H1 (cell line): ENCODE data around the gene COL8A1. TPM values are rescaled to one million over a fixed set of nuclear protein-coding genes. Genes with fewer than 3 reads are reported as not detected.
"Not testable (repeated sequence)": the region's sequence is repeated elsewhere in the genome, so short reads cannot be mapped to it uniquely, and the experiment has no call there.

Source experiments
- CTCF ChIA-PET: fragments of 300-600 bp; sonication (Branson Sonifier 250); formaldehyde crosslinking; loops from one replicate; lab custom pipeline; 2021; ENCODE audit not compliant: partially characterized antibody; lab: Charles Lee
- POLR2A ChIA-PET: fragments of 300-600 bp; sonication (Branson Sonifier 250); formaldehyde crosslinking; loops from one replicate; lab custom pipeline; 2021; ENCODE audit warnings: inconsistent platforms; ENCODE audit not compliant: partially characterized antibody; lab: Charles Lee
- DNase-seq, 2 experiments: peaks; one replicate each; pipeline versions ENCODE4 v3.0.0 to v3.0.0-alpha.2; 2010 to 2022; ENCODE audit warnings: low spot score in 2 of 2, low read depth in 1 of 2, mixed read lengths in 1 of 2
- FAIRE-seq: peaks from 2 replicates; lab custom pipeline; 2011; peaks lifted over from hg19 to GRCh38; lab: Jason Lieb, UNC
- H2AFZ ChIP-seq: 2 replicates; pipeline ENCODE4 v1.8.1; 2012; ENCODE audit warnings: low read length, inconsistent platforms
- H2AK5ac ChIP-seq: 2 replicates; pipeline ENCODE4 v1.6.1; 2013; ENCODE audit warnings: low read depth, low read length
- H2BK120ac ChIP-seq: replicated peaks from 2 replicates; pipeline ENCODE3; 2013; ENCODE audit warnings: low read depth, low read length, inconsistent platforms
- H2BK12ac ChIP-seq: 2 replicates; pipeline ENCODE4 v1.6.1; 2013; ENCODE audit warnings: low read depth, low read length
- H2BK15ac ChIP-seq: 2 replicates; pipeline ENCODE4 v1.6.1; 2013; ENCODE audit warnings: low read length
- H2BK20ac ChIP-seq: 2 replicates; pipeline ENCODE4 v1.6.1; 2013; ENCODE audit warnings: low read length
- H2BK5ac ChIP-seq: 2 replicates; pipeline ENCODE4 v1.6.1; 2013; ENCODE audit warnings: low read depth, low read length
- H3K14ac ChIP-seq: 2 replicates; pipeline ENCODE4 v1.6.1; 2013; ENCODE audit warnings: inconsistent platforms; ENCODE audit not compliant: insufficient read length
- H3K18ac ChIP-seq: 2 replicates; pipeline ENCODE4 v1.6.1; 2013; ENCODE audit warnings: low read length; ENCODE audit errors: extremely low read depth
- H3K23ac ChIP-seq: 2 replicates; pipeline ENCODE4 v1.6.1; 2013; ENCODE audit warnings: inconsistent platforms; ENCODE audit not compliant: insufficient read length
- H3K23me2 ChIP-seq: 2 replicates; pipeline ENCODE4 v1.6.1; 2013; ENCODE audit warnings: low read depth, low read length
- H3K27ac ChIP-seq: 2 replicates; pipeline ENCODE4 v1.6.1; 2011; ENCODE audit warnings: low read depth, low read length, inconsistent platforms
- H3K27me3 ChIP-seq, 4 experiments: replicated peaks in 1 of 4; 1 replicate in 1 of 4; 2 replicates in 3 of 4; pipeline versions ENCODE4 v1.6.1 to v1.8.1; 2011 to 2013; ENCODE audit warnings: low read length in 3 of 4, mild to moderate bottlenecking in 3 of 4, inconsistent platforms in 2 of 4, mixed read lengths in 2 of 4, moderate library complexity in 1 of 4; ENCODE audit not compliant: control insufficient read depth in 3 of 4, insufficient read depth in 3 of 4; ENCODE audit errors: extremely low read depth in 1 of 4
- H3K36me3 ChIP-seq, 4 experiments: 2 replicates each; pipeline versions ENCODE4 v1.6.1 to v1.8.1; 2011 to 2013; ENCODE audit warnings: mild to moderate bottlenecking in 4 of 4, low read length in 3 of 4, moderate library complexity in 2 of 4, control low read depth in 1 of 4, inconsistent platforms in 1 of 4; ENCODE audit not compliant: insufficient read depth in 4 of 4, control insufficient read depth in 2 of 4
- H3K4ac ChIP-seq: replicated peaks from 2 replicates; pipeline ENCODE3; 2013; ENCODE audit warnings: low read length, low read depth, mixed read lengths, inconsistent platforms; ENCODE audit not compliant: insufficient read length
- H3K4me1 ChIP-seq, 4 experiments: replicated peaks in 1 of 4; 1 replicate in 1 of 4; 2 replicates in 3 of 4; pipeline versions ENCODE4 v1.6.1 to v1.8.1; 2011 to 2013; ENCODE audit warnings: low read length in 3 of 4, inconsistent platforms in 2 of 4, mixed read lengths in 1 of 4; ENCODE audit not compliant: insufficient read depth in 4 of 4, control insufficient read depth in 3 of 4
- H3K4me2 ChIP-seq, 2 experiments: 2 replicates each; pipeline versions ENCODE4 v1.6.1 to v1.8.1; 2011 to 2013; ENCODE audit warnings: low read depth in 2 of 2, low read length in 2 of 2, control low read depth in 1 of 2, inconsistent platforms in 1 of 2, mild to moderate bottlenecking in 1 of 2; ENCODE audit not compliant: insufficient read depth in 1 of 2
- H3K4me3 ChIP-seq, 4 experiments: fragments of 200-600, 300-600 bp in 1 of 4; sonication (generic), shearing (Covaris generic), sonication (Bioruptor Twin) in 1 of 4; 2 replicates each; pipeline versions ENCODE4 v1.5.1 to v1.8.1; 2011 to 2016; ENCODE audit warnings: low read length in 4 of 4, low read depth in 3 of 4, control low read depth in 2 of 4, inconsistent platforms in 2 of 4, mild to moderate bottlenecking in 2 of 4, mixed read lengths in 1 of 4, moderate library complexity in 1 of 4; ENCODE audit not compliant: insufficient read depth in 2 of 4; ENCODE audit errors: extremely low read depth in 1 of 4
- H3K56ac ChIP-seq: replicated peaks from 2 replicates; pipeline ENCODE3; 2013; ENCODE audit warnings: low read depth, mild to moderate bottlenecking, mixed read lengths, low read length, inconsistent platforms; ENCODE audit not compliant: insufficient read length
- H3K79me1 ChIP-seq: 2 replicates; pipeline ENCODE4 v1.6.1; 2013; ENCODE audit warnings: low read depth, low read length, control low read depth
- H3K79me2 ChIP-seq, 2 experiments: 2 replicates each; pipeline versions ENCODE4 v1.6.1 to v1.8.1; 2012 to 2013; ENCODE audit warnings: low read length in 2 of 2, mild to moderate bottlenecking in 2 of 2, inconsistent platforms in 1 of 2; ENCODE audit not compliant: insufficient read depth in 2 of 2, control insufficient read depth in 1 of 2
- H3K9ac ChIP-seq, 4 experiments: replicated peaks in 1 of 4; 1 replicate in 1 of 4; 2 replicates in 3 of 4; pipeline versions ENCODE4 v1.6.1 to v1.8.1; 2011 to 2013; ENCODE audit warnings: low read depth in 3 of 4, low read length in 3 of 4, control low read depth in 2 of 4, mild to moderate bottlenecking in 2 of 4, moderate library complexity in 2 of 4, inconsistent platforms in 1 of 4; ENCODE audit errors: extremely low read depth in 1 of 4
- H3K9me3 ChIP-seq, 2 experiments: 2 replicates each; pipeline versions ENCODE4 v1.6.1 to v1.8.1; 2012 to 2013; ENCODE audit warnings: mild to moderate bottlenecking in 2 of 2, moderate library complexity in 2 of 2, control low read depth in 1 of 2, inconsistent platforms in 1 of 2, low read depth in 1 of 2, low read length in 1 of 2, mixed read lengths in 1 of 2; ENCODE audit not compliant: insufficient read depth in 2 of 2
- H4K20me1 ChIP-seq, 2 experiments: replicated peaks in 1 of 2; 2 replicates each; pipeline versions ENCODE3 to v1.8.1; 2011 to 2013; ENCODE audit warnings: inconsistent platforms in 2 of 2, low read length in 2 of 2, mild to moderate bottlenecking in 1 of 2; ENCODE audit not compliant: insufficient read depth in 2 of 2, control insufficient read depth in 1 of 2
- H4K5ac ChIP-seq: 2 replicates; pipeline ENCODE4 v1.6.1; 2013; ENCODE audit warnings: low read length, low read depth, mixed read lengths, inconsistent platforms; ENCODE audit not compliant: insufficient read length
- H4K8ac ChIP-seq: 2 replicates; pipeline ENCODE4 v1.8.0; 2013; ENCODE audit warnings: mild to moderate bottlenecking, moderate library complexity, low read length, inconsistent platforms; ENCODE audit not compliant: insufficient read depth; ENCODE audit errors: extremely low read depth
- H4K91ac ChIP-seq: replicated peaks from 2 replicates; pipeline ENCODE3; 2013; ENCODE audit warnings: low read length, mixed read lengths, inconsistent platforms; ENCODE audit not compliant: insufficient read length
- RAD21 ChIP-seq, 2 experiments: IDR thresholded peaks in 1 of 2; conservative IDR thresholded peaks in 1 of 2; 2 replicates each; pipeline ENCODE4 v1.6.1; 2011; ENCODE audit warnings: low read depth in 2 of 2, low read length in 2 of 2, improper control_type of control experiment in 1 of 2, inconsistent platforms in 1 of 2, mild to moderate bottlenecking in 1 of 2, moderate library complexity in 1 of 2
- TAF7 ChIP-seq: optimal IDR thresholded peaks from 2 replicates; pipeline ENCODE3; 2011; ENCODE audit warnings: low read depth, mild to moderate bottlenecking, inconsistent platforms, low read length, moderate library complexity, borderline replicate concordance
- TCF12 ChIP-seq: IDR thresholded peaks from 2 replicates; pipeline ENCODE4 v1.6.1; 2011; ENCODE audit warnings: low read depth, mild to moderate bottlenecking, low read length
- YY1 ChIP-seq: IDR thresholded peaks from 2 replicates; pipeline ENCODE4 v1.6.1; 2011; ENCODE audit warnings: low read depth, mild to moderate bottlenecking, low read length
- WGBS, 2 experiments: shearing (Covaris generic) in 1 of 2; methylation state at CpG; one replicate each; pipeline versions ENCODE4 v1.1.6 to v1.1.7; 2013 to 2015; ENCODE audit warnings: low lambda C conversion rate in 2 of 2, mixed read lengths in 2 of 2, inconsistent platforms in 1 of 2, low coverage in 1 of 2, missing lambda C conversion rate in 1 of 2; ENCODE audit not compliant: insufficient replicate concordance in 2 of 2, insufficient coverage in 1 of 2, insufficient read length in 1 of 2; ENCODE audit errors: extremely low coverage in 1 of 2, missing lambda C conversion rate in 1 of 2; 5-methylcytosine and 5-hydroxymethylcytosine counted together
- polyA plus RNA-seq, 7 experiments: library from polyadenylated mRNA; depleted of rRNA in 3 of 7; stranded (reverse) in 5 of 7; unstranded in 2 of 7; fragments of >200 nt in 5 of 7; fragments of 200-250 nt in 2 of 7; gene quantifications; 1 replicate in 5 of 7; 2 replicates in 1 of 7; 4 replicates in 1 of 7; pipeline versions ENCODE4 v1.2.1 to v1.2.3, GENCODE V29; 2011 to 2013; ENCODE audit warnings: missing spikeins in 2 of 7, mixed read lengths in 2 of 7
- total RNA-seq: library from RNA; stranded (reverse); fragmentation: NEBNext Ultra II Directional; extraction: Animal tissue kit (Norgen Biotek cat#: 25700); gene quantifications from 2 replicates; pipeline ENCODE4 v1.2.1, GENCODE V29; 2021

COL8A1 gene
- total and polyA plus RNA-seq, 2 of the 8 experiments (the other 6 are each of a cell fraction or from before 2014, with no cell fraction given), result 0.21 to 1.2 TPM

- TF ChIP-seq TAF7 (no peak), TCF12 (no peak), RAD21 (IDR thresholded peaks at IDR 0.05 in 1 of 2, conservative IDR thresholded peaks at IDR 0.05 in 1 of 2; ENCODE audit: low read depth in 2 of 2, low read length in 2 of 2) (no peak), YY1 (no peak)
- TF ChIP-seq, all 59 proteins: peak for 8
Measured at GRCh38 chr3:99638167-99638948, at the start of gene COL8A1 (continued).

- H3K23ac ChIP-seq, H4K5ac ChIP-seq, H3K23me2 ChIP-seq, H3K14ac ChIP-seq, H3K27me3 ChIP-seq, H3K4me1 ChIP-seq, H4K91ac ChIP-seq, H3K56ac ChIP-seq, FAIRE-seq, H2AFZ ChIP-seq, DNase-seq, H2BK120ac ChIP-seq, H2AK5ac ChIP-seq, H3K9ac ChIP-seq, H2BK12ac ChIP-seq, H3K79me2 ChIP-seq, H4K8ac ChIP-seq, H2BK15ac ChIP-seq, H3K4me2 ChIP-seq, H3K27ac ChIP-seq, H3K9me3 ChIP-seq, H3K4me3 ChIP-seq, H4K20me1 ChIP-seq, H3K36me3 ChIP-seq, H3K18ac ChIP-seq, POLR2A ChIA-PET, H3K4ac ChIP-seq, H2BK20ac ChIP-seq, H2BK5ac ChIP-seq, H3K79me1 ChIP-seq: not testable (repeated sequence)
- CTCF ChIA-PET, result interaction anchor here (1.0 to 1.6 kb wide), 2 partner anchors 9 to 17 kb away, joined by 4 read pairs; no protein-coding TSS in a partner anchor
- WGBS, 2 experiments, result 90% methylated on average over 3 of the region's 4 CpGs; no CpG with 5 or more reads in 1 of the 2 experiments
Measured at GRCh38 chr3:99589168-99589567, 49.2 kb upstream of the COL8A1 start.
